ENCODE data around the gene MNS1. TPM values are rescaled to one million over a fixed set of nuclear protein-coding genes. Genes with fewer than 3 reads are reported as not detected.

MNS1 gene
- total RNA-seq, 1 experiment from 2014 or later: 3.8 TPM

DNA sequence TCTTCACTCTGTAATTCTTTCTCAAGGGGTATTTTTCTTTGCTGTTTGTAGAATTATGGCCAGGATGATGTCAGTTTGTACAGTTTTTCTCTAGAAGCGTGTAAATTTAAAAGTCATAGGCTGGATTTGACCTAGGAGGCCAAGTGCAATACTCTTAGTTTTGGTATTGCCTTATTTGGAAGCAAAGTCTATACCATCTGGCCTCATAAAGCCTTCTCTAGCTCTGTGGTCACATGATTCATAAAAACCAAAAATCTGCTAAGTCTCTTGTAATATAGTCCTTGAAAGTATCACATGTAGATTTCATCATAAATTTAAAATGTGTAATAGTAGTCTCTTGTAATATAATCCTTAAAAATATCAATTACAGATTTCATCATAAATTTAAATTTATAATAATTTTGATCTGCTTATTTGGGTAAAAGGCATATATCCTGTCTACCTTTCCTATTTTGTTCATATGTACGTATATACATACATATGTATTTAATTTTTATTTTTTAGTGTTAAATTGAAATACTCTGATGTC, 74.1 kb downstream of the MNS1 start:
- no peak for ATAC-seq
- ChIA-PET POLR2A (no interaction called here), CTCF (no interaction called here)
- intact Hi-C loops (cut with micrococcal nuclease; ENCODE audit: unreplicated experiment) (no loop called here), in situ Hi-C loops (cut with HindIII; ENCODE audit: low pct_unique_long_range_greater_than_20kb, low sequenced_read_pairs) (no loop called here)
- no TSS peak for BruUV-seq (replicated peaks)
- no peaks in the 10 kb centered on the region for H3K27me3 ChIP-seq (ENCODE audit: control insufficient read depth, insufficient read depth, low read length)
- no peak for DNase-seq (ENCODE audit: low read depth, low spot score)
- no peak overlapping the region for H3K27ac ChIP-seq (ENCODE audit: low read length)
- no peaks in the 10 kb centered on the region for H3K36me3 ChIP-seq (ENCODE audit: control insufficient read depth, insufficient read depth, low read length)
- no peaks in the 10 kb centered on the region for H3K4me1 ChIP-seq (ENCODE audit: control insufficient read depth, insufficient read depth, low read length)
- H3K4me3 ChIP-seq (ENCODE audit: low read depth in 2 of 2, low read length in 2 of 2): no peak overlapping the region
- TF ChIP-seq, protein P1, sequence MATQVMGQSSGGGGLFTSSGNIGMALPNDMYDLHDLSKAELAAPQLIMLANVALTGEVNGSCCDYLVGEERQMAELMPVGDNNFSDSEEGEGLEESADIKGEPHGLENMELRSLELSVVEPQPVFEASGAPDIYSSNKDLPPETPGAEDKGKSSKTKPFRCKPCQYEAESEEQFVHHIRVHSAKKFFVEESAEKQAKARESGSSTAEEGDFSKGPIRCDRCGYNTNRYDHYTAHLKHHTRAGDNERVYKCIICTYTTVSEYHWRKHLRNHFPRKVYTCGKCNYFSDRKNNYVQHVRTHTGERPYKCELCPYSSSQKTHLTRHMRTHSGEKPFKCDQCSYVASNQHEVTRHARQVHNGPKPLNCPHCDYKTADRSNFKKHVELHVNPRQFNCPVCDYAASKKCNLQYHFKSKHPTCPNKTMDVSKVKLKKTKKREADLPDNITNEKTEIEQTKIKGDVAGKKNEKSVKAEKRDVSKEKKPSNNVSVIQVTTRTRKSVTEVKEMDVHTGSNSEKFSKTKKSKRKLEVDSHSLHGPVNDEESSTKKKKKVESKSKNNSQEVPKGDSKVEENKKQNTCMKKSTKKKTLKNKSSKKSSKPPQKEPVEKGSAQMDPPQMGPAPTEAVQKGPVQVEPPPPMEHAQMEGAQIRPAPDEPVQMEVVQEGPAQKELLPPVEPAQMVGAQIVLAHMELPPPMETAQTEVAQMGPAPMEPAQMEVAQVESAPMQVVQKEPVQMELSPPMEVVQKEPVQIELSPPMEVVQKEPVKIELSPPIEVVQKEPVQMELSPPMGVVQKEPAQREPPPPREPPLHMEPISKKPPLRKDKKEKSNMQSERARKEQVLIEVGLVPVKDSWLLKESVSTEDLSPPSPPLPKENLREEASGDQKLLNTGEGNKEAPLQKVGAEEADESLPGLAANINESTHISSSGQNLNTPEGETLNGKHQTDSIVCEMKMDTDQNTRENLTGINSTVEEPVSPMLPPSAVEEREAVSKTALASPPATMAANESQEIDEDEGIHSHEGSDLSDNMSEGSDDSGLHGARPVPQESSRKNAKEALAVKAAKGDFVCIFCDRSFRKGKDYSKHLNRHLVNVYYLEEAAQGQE (IDR thresholded peaks at IDR 0.05; ENCODE audit: insufficient read depth in 1 of 2, low read depth in 2 of 2, low read length in 1 of 2): no peak
- TF ChIP-seq TCF7L2 (IDR thresholded peaks at IDR 0.05; ENCODE audit: low read depth, low read length): no peak
- no peak for TF ChIP-seq SIN3A (IDR thresholded peaks at IDR 0.05; ENCODE audit: borderline replicate concordance, insufficient read depth, low read depth, low read length)
- TF ChIP-seq POLR2AphosphoS5 (IDR thresholded peaks at IDR 0.05; ENCODE audit: low read depth, low read length): no peak
- TF ChIP-seq, protein P2, sequence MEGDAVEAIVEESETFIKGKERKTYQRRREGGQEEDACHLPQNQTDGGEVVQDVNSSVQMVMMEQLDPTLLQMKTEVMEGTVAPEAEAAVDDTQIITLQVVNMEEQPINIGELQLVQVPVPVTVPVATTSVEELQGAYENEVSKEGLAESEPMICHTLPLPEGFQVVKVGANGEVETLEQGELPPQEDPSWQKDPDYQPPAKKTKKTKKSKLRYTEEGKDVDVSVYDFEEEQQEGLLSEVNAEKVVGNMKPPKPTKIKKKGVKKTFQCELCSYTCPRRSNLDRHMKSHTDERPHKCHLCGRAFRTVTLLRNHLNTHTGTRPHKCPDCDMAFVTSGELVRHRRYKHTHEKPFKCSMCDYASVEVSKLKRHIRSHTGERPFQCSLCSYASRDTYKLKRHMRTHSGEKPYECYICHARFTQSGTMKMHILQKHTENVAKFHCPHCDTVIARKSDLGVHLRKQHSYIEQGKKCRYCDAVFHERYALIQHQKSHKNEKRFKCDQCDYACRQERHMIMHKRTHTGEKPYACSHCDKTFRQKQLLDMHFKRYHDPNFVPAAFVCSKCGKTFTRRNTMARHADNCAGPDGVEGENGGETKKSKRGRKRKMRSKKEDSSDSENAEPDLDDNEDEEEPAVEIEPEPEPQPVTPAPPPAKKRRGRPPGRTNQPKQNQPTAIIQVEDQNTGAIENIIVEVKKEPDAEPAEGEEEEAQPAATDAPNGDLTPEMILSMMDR (IDR thresholded peaks at IDR 0.05): no peak
- H3K9me3 ChIP-seq (ENCODE audit: control insufficient read depth, insufficient read depth, low read depth, low read length): no peaks in the 10 kb centered on the region

DNA sequence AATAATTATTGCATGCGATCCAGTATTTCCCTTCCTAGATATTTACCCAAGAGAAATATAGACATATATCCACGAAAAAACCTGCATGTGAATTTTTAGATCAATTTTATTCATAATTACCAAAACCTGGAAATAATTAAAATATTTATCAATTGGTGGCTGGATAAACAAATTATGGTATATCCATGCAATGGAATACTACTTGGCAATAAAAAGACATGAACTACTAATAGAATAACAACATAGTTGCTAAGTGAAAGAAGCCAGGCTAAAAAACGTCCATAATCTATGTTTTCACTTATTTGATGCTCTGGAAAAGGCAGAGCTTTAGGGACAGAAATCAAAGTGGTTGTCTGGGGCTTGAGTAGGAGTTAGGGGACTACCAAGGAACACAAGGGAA, 79.0 kb downstream of the MNS1 start:
- in situ Hi-C loops (cut with HindIII; ENCODE audit: low pct_unique_long_range_greater_than_20kb, low sequenced_read_pairs): no loop called here
- no TSS peak for BruUV-seq (replicated peaks)
- ATAC-seq (no peak), DNase-seq (ENCODE audit: low read depth, low spot score) (no peak)
- Histone ChIP-seq H3K4me3 (ENCODE audit: low read depth in 2 of 2, low read length in 2 of 2) (no peak overlapping the region), H3K4me1 (ENCODE audit: control insufficient read depth, insufficient read depth, low read length) (no peaks in the 10 kb centered on the region), H3K36me3 (ENCODE audit: control insufficient read depth, insufficient read depth, low read length) (no peaks in the 10 kb centered on the region), H3K9me3 (ENCODE audit: control insufficient read depth, insufficient read depth, low read depth, low read length) (no peaks in the 10 kb centered on the region), H3K27ac (ENCODE audit: low read length) (no peak overlapping the region), H3K27me3 (ENCODE audit: control insufficient read depth, insufficient read depth, low read length) (no peaks in the 10 kb centered on the region)
- no peak for TF ChIP-seq TCF7L2 (IDR thresholded peaks at IDR 0.05; ENCODE audit: low read depth, low read length)
- no peak for TF ChIP-seq SIN3A (IDR thresholded peaks at IDR 0.05; ENCODE audit: borderline replicate concordance, insufficient read depth, low read depth, low read length)
- TF ChIP-seq, protein P2 (IDR thresholded peaks at IDR 0.05): no peak
- TF ChIP-seq, protein P1 (IDR thresholded peaks at IDR 0.05; ENCODE audit: insufficient read depth in 1 of 2, low read depth in 2 of 2, low read length in 1 of 2): no peak
- no peak for TF ChIP-seq POLR2AphosphoS5 (IDR thresholded peaks at IDR 0.05; ENCODE audit: low read depth, low read length)
- ChIA-PET CTCF (no interaction called here), POLR2A (interaction anchor here (0.6 kb wide), 1 partner anchor 63 kb away, joined by 10 read pairs; no protein-coding TSS in a partner anchor)
- intact Hi-C loops (cut with micrococcal nuclease; ENCODE audit: unreplicated experiment): no loop called here

Measured in Panc1 (cell line).